H9 (cell line): ENCODE results near the gene ARID5A. TPM values are rescaled to one million over a fixed set of nuclear protein-coding genes. Genes with fewer than 3 reads are reported as not detected.
A peak's percentile ranks its signal among the peaks of the same experiment; 100 is the strongest.

Experiments used
- DNase-seq: peaks from one replicate; pipeline ENCODE4 v3.0.0-alpha.2; 2017
- H2AFZ ChIP-seq: one replicate; pipeline ENCODE4 v1.6.1; 2013; ENCODE audit warnings: mild to moderate bottlenecking, low read length, control low read depth, moderate library complexity
- H2AK5ac ChIP-seq: 2 replicates; pipeline ENCODE4 v1.6.1; 2013; ENCODE audit warnings: low read length, control low read depth, mixed read lengths; ENCODE audit not compliant: insufficient read length
- H2BK120ac ChIP-seq: one replicate; pipeline ENCODE4 v1.6.1; 2013; ENCODE audit warnings: low read depth, mild to moderate bottlenecking, low read length, control low read depth, inconsistent platforms; ENCODE audit not compliant: poor library complexity, severe bottlenecking
- H2BK12ac ChIP-seq: 2 replicates; pipeline ENCODE4 v1.6.1; 2013; ENCODE audit warnings: low read length, control low read depth, mixed read lengths, low read depth; ENCODE audit not compliant: insufficient read length
- H2BK15ac ChIP-seq: 2 replicates; pipeline ENCODE4 v1.6.1; 2013; ENCODE audit warnings: low read depth, low read length, control low read depth
- H2BK20ac ChIP-seq: one replicate; pipeline ENCODE4 v1.6.1; 2013; ENCODE audit warnings: low read depth, mild to moderate bottlenecking, low read length, control low read depth, inconsistent platforms; ENCODE audit not compliant: poor library complexity, severe bottlenecking
- H2BK5ac ChIP-seq: 2 replicates; pipeline ENCODE4 v1.6.1; 2013; ENCODE audit warnings: low read length, control low read depth, mixed read lengths; ENCODE audit not compliant: insufficient read length
- H3K14ac ChIP-seq: 2 replicates; pipeline ENCODE4 v1.6.1; 2013; ENCODE audit warnings: low read length, control low read depth; ENCODE audit not compliant: insufficient read depth
- H3K18ac ChIP-seq: 2 replicates; pipeline ENCODE4 v1.6.1; 2013; ENCODE audit warnings: low read depth, mild to moderate bottlenecking, mixed read lengths, low read length, control low read depth; ENCODE audit not compliant: insufficient read length
- H3K23ac ChIP-seq: 2 replicates; pipeline ENCODE4 v1.6.1; 2013; ENCODE audit warnings: low read length, control low read depth, mixed read lengths, low read depth; ENCODE audit not compliant: insufficient read length
- H3K23me2 ChIP-seq: 2 replicates; pipeline ENCODE4 v1.6.1; 2013; ENCODE audit warnings: low read depth, mild to moderate bottlenecking, mixed read lengths, low read length, control low read depth; ENCODE audit not compliant: insufficient read length, poor library complexity, severe bottlenecking
- H3K27ac ChIP-seq: 2 replicates; pipeline ENCODE4 v1.5.1; 2013; ENCODE audit warnings: low read length, control low read depth, mixed read lengths, low read depth; ENCODE audit not compliant: insufficient read length
- H3K27me3 ChIP-seq: 2 replicates; pipeline ENCODE4 v1.6.1; 2013; ENCODE audit warnings: low read length, control low read depth, inconsistent platforms; ENCODE audit not compliant: insufficient read depth
- H3K4ac ChIP-seq: 2 replicates; pipeline ENCODE4 v1.6.1; 2013; ENCODE audit warnings: low read depth, mild to moderate bottlenecking, control low read depth, inconsistent platforms, low read length, moderate library complexity
- H3K4me1 ChIP-seq: 2 replicates; pipeline ENCODE4 v1.6.1; 2013; ENCODE audit warnings: low read length, control low read depth, inconsistent platforms; ENCODE audit not compliant: insufficient read depth
- H3K4me2 ChIP-seq: 2 replicates; pipeline ENCODE4 v1.6.1; 2013; ENCODE audit warnings: low read length, control low read depth, mixed read lengths; ENCODE audit not compliant: insufficient read length, insufficient read depth
- H3K56ac ChIP-seq: 2 replicates; pipeline ENCODE4 v1.6.1; 2013; ENCODE audit warnings: low read depth, mild to moderate bottlenecking, mixed read lengths, low read length, control low read depth; ENCODE audit not compliant: insufficient read length
- H3K79me1 ChIP-seq: 2 replicates; pipeline ENCODE4 v1.6.1; 2013; ENCODE audit warnings: low read depth, mild to moderate bottlenecking, moderate library complexity, low read length, control low read depth, inconsistent platforms; ENCODE audit not compliant: insufficient read depth, poor library complexity, severe bottlenecking
- H3K79me2 ChIP-seq: 2 replicates; pipeline ENCODE4 v1.6.1; 2013; ENCODE audit warnings: low read length, control low read depth, inconsistent platforms; ENCODE audit not compliant: insufficient read depth
- H3K9ac ChIP-seq: 2 replicates; pipeline ENCODE4 v1.6.1; 2013; ENCODE audit warnings: low read length, control low read depth, mixed read lengths; ENCODE audit not compliant: insufficient read length; ENCODE audit errors: extremely low read depth
- H3K9me3 ChIP-seq: one replicate; pipeline ENCODE4 v1.6.1; 2013; ENCODE audit warnings: low read depth, low read length, inconsistent platforms; ENCODE audit not compliant: control insufficient read depth
- H3T11ph ChIP-seq: one replicate; pipeline ENCODE4 v1.6.1; 2013; ENCODE audit warnings: mild to moderate bottlenecking, low read length, control low read depth, inconsistent platforms
- H4K20me1 ChIP-seq: one replicate; pipeline ENCODE4 v1.6.1; 2013; ENCODE audit not compliant: control insufficient read depth, insufficient read length, insufficient read depth
- H4K5ac ChIP-seq: 2 replicates; pipeline ENCODE4 v1.6.1; 2013; ENCODE audit warnings: low read depth, mild to moderate bottlenecking, mixed read lengths, low read length, control low read depth; ENCODE audit not compliant: insufficient read length
- H4K8ac ChIP-seq: replicated peaks from 2 replicates; pipeline ENCODE4 v1.6.1; 2013; ENCODE audit warnings: low read length, control low read depth, mixed read lengths, low read depth; ENCODE audit not compliant: insufficient read length
- H4K91ac ChIP-seq: 2 replicates; pipeline ENCODE4 v1.6.1; 2013; ENCODE audit warnings: low read depth, mild to moderate bottlenecking, moderate library complexity, mixed read lengths, low read length, control low read depth; ENCODE audit not compliant: insufficient read length
- H3K27ac Mint-ChIP-seq, 3 experiments: 2 replicates in 2 of 3; 3 replicates in 1 of 3; pipeline ENCODE4 v1.8.0; 2020 to 2021; ENCODE audit warnings: mixed read lengths in 3 of 3, mild to moderate bottlenecking in 1 of 3, moderate library complexity in 1 of 3
- H3K27me3 Mint-ChIP-seq: 2 replicates; pipeline ENCODE4 v1.8.0; 2021; ENCODE audit warnings: low read depth, mild to moderate bottlenecking, moderate library complexity, mixed read lengths
- H3K36me3 Mint-ChIP-seq, 3 experiments: 2 replicates in 2 of 3; 3 replicates in 1 of 3; pipeline ENCODE4 v1.8.0; 2020 to 2021; ENCODE audit warnings: low read depth in 3 of 3, mixed read lengths in 3 of 3; ENCODE audit not compliant: insufficient read depth in 1 of 3
- H3K4me1 Mint-ChIP-seq, 2 experiments: 2 replicates each; pipeline ENCODE4 v1.8.0; 2020; ENCODE audit warnings: mixed read lengths in 2 of 2
- H3K4me3 Mint-ChIP-seq, 2 experiments: 2 replicates in 1 of 2; 3 replicates in 1 of 2; pipeline ENCODE4 v1.8.0; 2020 to 2021; ENCODE audit warnings: mild to moderate bottlenecking in 2 of 2, mixed read lengths in 2 of 2, moderate library complexity in 1 of 2
- H3K9me3 Mint-ChIP-seq, 2 experiments: 2 replicates in 1 of 2; 3 replicates in 1 of 2; pipeline ENCODE4 v1.8.0; 2020; ENCODE audit warnings: mild to moderate bottlenecking in 2 of 2, mixed read lengths in 2 of 2, moderate library complexity in 1 of 2
- WGBS: extraction: QIAGEN DNeasy Blood & Tissue Kit; methylation state at CpG from one replicate; pipeline ENCODE4 v1.1.7; 2013; ENCODE audit warnings: missing lambda C conversion rate, low lambda C conversion rate, mixed read lengths; ENCODE audit not compliant: insufficient read length; ENCODE audit errors: extremely low coverage; 5-methylcytosine and 5-hydroxymethylcytosine counted together
- total RNA-seq: library from RNA; stranded (reverse); gene quantifications from 2 replicates; pipeline ENCODE4 v1.2.1, GENCODE V29; 2021
- TF ChIP-seq, protein P1 (sequence below): fragments of 200-600 bp; sonication (generic); conservative IDR thresholded peaks from 3 replicates; pipeline ENCODE4 v1.8.0; 2021; ENCODE audit warnings: antibody characterized with exemption, mild to moderate bottlenecking

ARID5A gene
- total RNA-seq, 1 experiment from 2014 or later, result 4.5 TPM

DNA sequence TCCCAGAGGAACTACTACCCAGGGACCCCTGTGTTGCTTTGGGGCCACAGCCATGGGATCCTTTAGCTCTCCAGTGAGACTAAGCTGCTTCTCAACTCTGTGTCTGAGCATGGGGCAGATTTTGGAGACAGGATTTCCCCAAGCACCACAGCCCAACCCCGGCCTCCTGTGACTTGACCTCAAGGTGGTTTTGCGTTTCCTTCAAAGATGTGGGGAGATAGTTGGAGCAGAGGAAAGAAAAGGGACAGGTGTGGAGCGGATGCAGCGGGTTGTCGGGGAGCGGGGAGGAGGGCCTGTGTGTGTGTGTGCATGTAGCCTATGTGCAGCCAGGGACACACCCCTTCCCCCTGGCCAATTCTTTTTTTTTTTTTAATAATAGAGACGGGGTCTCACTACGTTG is 10.2 kb downstream of the ARID5A start:
- no peaks in the 10 kb centered on the region for H3K23me2 ChIP-seq
- Mint-ChIP-seq H3K4me1 (peaks cover 11 to 20% of the 10 kb centered on the region in 2 experiments), H3K36me3 (peaks cover 4 to 10% (median 5%) of the 10 kb centered on the region in 3 experiments), H3K27ac (no peak overlapping the region), H3K27me3 (peaks cover 25% of the 10 kb centered on the region), H3K4me3 (no peak overlapping the region), H3K9me3 (peaks cover 4 to 5% of the 10 kb centered on the region in 2 experiments; a peak in 3 of 5 replicates)
- no peak for DNase-seq
- no peaks in the 10 kb centered on the region for H3K4me1 ChIP-seq
- no CpG with 5 or more reads among the region's 8 CpGs for WGBS
- no peaks in the 10 kb centered on the region for H3K9me3 ChIP-seq
- no peak overlapping the region for H2AK5ac ChIP-seq
- H4K20me1 ChIP-seq, result no peaks in the 10 kb centered on the region
- H3K79me2 ChIP-seq, result no peaks in the 10 kb centered on the region
- no peak overlapping the region for H4K8ac ChIP-seq
- H3K14ac ChIP-seq, result no peak overlapping the region
- no peak overlapping the region for H2BK120ac ChIP-seq
- H3K79me1 ChIP-seq, result no peaks in the 10 kb centered on the region
- no peak overlapping the region for H4K91ac ChIP-seq
- no peak overlapping the region for H2BK5ac ChIP-seq
- H3K9ac ChIP-seq, result no peak overlapping the region
- H2AFZ ChIP-seq, result no peak overlapping the region
- H4K5ac ChIP-seq, result no peak overlapping the region
- no peak overlapping the region for H2BK12ac ChIP-seq
- no peak overlapping the region for H2BK20ac ChIP-seq
- peak overlapping the region; percentile 48 for H3K4me2 ChIP-seq
- no peak overlapping the region for H2BK15ac ChIP-seq
- H3K27me3 ChIP-seq, result no peaks in the 10 kb centered on the region
- no peak overlapping the region for H3T11ph ChIP-seq
- H3K18ac ChIP-seq, result no peak overlapping the region
- H3K27ac ChIP-seq, result no peak overlapping the region
- H3K4ac ChIP-seq, result no peak overlapping the region
- TF ChIP-seq, protein P1, sequence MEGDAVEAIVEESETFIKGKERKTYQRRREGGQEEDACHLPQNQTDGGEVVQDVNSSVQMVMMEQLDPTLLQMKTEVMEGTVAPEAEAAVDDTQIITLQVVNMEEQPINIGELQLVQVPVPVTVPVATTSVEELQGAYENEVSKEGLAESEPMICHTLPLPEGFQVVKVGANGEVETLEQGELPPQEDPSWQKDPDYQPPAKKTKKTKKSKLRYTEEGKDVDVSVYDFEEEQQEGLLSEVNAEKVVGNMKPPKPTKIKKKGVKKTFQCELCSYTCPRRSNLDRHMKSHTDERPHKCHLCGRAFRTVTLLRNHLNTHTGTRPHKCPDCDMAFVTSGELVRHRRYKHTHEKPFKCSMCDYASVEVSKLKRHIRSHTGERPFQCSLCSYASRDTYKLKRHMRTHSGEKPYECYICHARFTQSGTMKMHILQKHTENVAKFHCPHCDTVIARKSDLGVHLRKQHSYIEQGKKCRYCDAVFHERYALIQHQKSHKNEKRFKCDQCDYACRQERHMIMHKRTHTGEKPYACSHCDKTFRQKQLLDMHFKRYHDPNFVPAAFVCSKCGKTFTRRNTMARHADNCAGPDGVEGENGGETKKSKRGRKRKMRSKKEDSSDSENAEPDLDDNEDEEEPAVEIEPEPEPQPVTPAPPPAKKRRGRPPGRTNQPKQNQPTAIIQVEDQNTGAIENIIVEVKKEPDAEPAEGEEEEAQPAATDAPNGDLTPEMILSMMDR, result no peak
- no peak overlapping the region for H3K56ac ChIP-seq
- no peak overlapping the region for H3K23ac ChIP-seq
